ENCODE data around the gene TCN2. TPM values are rescaled to one million over a fixed set of nuclear protein-coding genes. Genes with fewer than 3 reads are reported as not detected.
"Not testable (repeated sequence)": the region's sequence is repeated elsewhere in the genome, so short reads cannot be mapped to it uniquely, and the experiment has no call there.

The TCN2 gene
- total RNA-seq, 1 donor = 8.7 TPM

DNA sequence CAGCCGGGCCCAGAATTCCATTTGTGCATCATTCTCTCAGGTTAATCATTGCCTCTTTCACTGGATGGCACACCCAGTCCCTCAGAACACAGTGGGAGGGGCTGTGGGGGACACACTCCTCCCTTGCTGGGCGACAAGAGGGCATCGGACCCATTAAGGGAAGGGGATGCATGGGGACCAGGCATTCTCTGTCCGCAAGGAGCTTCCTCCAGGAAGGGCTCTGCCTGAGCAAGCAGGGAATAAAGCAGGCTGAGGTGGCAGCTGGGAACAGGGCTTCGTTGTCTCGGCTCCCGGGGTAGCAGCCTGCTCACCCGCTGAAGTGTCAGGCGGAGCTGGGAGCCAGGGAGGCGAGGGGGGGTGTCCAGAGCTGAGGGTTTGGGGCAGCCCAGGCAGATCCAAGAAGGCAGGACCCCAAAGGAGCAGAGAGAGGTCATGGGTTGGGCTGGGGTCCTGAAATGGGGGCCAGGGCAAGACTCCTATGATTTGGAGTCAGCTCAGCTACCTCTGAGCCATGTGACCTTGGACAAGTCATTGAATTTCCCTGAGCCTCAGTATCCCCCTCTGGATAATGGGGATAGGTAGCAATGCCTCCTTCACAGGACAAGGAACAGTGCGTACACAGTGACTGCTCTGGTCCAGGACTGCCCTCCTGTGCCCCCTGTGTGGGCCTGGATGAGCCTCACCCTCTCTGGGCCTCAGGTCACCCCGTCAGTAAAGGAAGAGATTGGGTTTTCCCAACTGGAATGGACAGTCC lies 34.0 kb upstream of the TCN2 start:
- Histone ChIP-seq H3K9me3 (ENCODE audit: low read depth, low read length) (no peaks in the 10 kb centered on the region), H3K4me3 (ENCODE audit: low read length) (no peak overlapping the region), H3K27me3 (ENCODE audit: insufficient read depth, low read length) (no peaks in the 10 kb centered on the region), H3K4me1 (ENCODE audit: insufficient read depth, low read length) (no peaks in the 10 kb centered on the region)

DNA sequence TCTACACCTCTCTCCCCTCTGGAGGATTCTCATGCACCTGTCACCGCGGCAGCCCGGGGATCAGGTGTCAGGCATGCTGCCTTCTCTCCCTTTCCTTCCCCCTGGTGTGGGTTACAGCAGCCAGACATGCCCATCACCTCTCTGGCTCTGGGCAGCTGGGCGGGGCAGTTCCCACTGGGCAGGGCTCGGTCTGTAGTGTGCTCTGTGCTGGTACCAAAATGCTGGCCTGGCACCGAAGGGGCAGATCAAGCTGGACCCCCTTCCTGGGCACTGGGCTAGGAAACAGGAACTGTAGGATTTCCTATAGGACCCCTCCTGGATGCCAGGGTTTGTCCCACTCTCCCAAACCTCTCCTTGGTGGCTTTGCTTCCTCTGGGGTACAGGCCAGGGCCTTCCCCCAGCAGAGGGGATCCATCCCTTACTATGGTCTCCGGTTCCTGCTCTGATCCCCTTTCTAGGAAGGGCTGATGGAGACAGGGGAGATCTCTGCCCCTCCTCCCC lies 33.3 kb upstream of the TCN2 start:
- H3K4me3 ChIP-seq (ENCODE audit: low read length) = no peak overlapping the region
- H3K4me1 ChIP-seq (ENCODE audit: insufficient read depth, low read length) = no peaks in the 10 kb centered on the region
- no peaks in the 10 kb centered on the region for H3K27me3 ChIP-seq (ENCODE audit: insufficient read depth, low read length)
- no peaks in the 10 kb centered on the region for H3K9me3 ChIP-seq (ENCODE audit: low read depth, low read length)

DNA sequence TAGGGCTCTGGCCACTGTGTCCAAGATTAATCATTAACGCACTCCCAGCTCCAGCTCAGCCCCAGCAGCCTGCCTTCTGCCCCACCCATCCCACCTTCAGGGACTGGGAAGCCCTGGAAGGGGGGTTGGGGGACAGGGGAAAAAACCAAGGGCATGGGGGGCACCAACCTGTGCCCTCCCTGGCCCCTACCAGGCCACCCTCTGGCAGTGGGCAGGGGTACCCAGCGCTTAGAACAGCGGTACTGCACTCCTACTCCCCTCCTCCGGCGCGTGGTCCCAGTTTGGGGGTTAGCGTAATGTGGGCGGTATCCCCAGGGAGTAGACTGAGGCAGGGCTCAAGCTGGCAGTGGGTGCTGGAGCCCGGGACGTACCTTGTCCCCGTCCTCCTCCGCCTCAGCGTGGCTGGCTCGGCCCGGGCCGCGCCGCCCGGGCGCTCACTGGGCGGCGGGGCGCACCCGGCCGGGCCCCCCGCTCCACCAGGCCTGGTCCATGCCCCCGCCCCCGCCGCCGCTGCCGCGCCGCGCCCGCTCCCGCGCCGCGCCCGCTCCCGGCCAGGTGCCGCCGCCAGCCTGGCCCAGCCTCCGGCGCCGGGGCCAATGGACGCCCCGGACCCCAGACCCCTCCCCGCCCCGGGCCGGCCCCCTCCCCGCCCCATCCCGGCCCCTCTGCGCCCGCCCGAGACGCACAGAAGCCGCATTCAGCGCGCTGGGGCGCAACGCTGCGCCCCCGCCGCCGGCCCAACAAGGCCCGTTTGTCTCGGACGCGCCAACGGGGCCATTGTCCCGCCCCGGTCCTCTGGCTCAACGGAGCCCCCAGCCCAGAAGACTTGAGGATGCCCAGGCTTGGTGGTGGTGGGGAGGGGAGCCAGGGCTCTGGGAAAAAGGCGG lies 32.6 kb upstream of the TCN2 start, which contains the start of gene GAL3ST1:
TSS of gene GAL3ST1 (minus strand) at position 571 of the 887 bp plus-strand sequence. CDS start 17,273 bp downstream, outside the sequence.
- Histone ChIP-seq H3K9me3 (ENCODE audit: low read depth, low read length) (no peaks in the 10 kb centered on the region), H3K27me3 (ENCODE audit: insufficient read depth, low read length) (no peaks in the 10 kb centered on the region), H3K4me3 (ENCODE audit: low read length) (no peak within 1 kb of the TSS), H3K4me1 (ENCODE audit: insufficient read depth, low read length) (no peaks in the 10 kb centered on the region)

DNA sequence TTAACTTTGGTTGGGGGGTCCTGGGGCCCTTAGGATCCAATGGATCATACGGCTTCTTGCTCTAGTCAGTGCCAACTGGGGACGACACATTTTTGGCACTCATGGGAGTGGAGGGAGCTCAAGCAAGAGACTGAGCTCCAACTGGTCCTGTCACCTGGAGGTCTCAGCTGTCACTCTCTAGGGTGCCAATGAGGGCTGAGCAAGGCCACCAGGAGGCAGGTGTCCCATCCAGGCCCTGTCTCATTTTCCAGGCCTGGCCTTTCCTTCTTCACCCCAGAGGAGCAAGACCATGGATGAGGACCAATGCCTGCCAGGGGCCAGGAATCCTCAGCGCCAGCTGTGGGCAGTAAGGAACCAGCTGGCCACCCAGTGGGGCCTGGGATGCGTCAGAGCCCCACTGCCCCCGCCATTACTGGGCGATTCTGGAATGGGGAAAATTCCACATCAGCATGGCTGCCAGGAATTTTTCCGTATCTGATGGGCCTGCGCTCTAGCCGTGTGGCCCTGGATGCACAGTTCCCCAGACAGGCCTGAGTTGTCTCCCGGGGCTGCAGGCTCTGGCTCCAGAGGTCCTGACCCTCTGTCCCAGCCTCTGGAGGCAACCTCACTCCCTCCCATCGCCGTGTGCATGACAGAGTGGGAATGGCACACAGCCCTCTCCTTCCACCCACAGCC lies 31.8 kb upstream of the TCN2 start:
- Histone ChIP-seq H3K27me3 (ENCODE audit: insufficient read depth, low read length) (no peaks in the 10 kb centered on the region), H3K9me3 (ENCODE audit: low read depth, low read length) (no peaks in the 10 kb centered on the region), H3K4me1 (ENCODE audit: insufficient read depth, low read length) (no peaks in the 10 kb centered on the region), H3K4me3 (ENCODE audit: low read length) (no peak overlapping the region)

DNA sequence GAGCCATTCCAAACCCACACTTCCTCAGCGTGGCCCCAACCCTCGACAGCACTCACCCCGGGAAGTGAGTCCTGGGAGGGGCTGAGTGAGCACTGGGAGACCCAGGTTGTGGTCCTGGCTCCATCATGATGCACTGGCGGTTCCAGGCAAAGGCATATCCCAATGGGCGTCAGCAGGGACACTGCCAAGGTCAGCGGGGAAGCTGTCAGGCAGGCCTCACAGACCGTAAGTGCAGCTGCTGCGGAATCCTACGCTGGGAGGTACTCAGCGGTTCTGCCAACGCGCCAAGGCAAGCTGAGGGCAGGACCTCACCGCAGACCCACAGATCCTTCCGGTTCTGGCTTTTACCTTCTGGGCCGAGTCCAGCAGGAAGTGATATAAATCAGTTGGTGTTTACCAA lies 31.1 kb upstream of the TCN2 start:
- Histone ChIP-seq H3K9me3 (ENCODE audit: low read depth, low read length) (no peaks in the 10 kb centered on the region), H3K4me1 (ENCODE audit: insufficient read depth, low read length) (no peaks in the 10 kb centered on the region), H3K4me3 (ENCODE audit: low read length) (no peak overlapping the region), H3K27me3 (ENCODE audit: insufficient read depth, low read length) (no peaks in the 10 kb centered on the region)

DNA sequence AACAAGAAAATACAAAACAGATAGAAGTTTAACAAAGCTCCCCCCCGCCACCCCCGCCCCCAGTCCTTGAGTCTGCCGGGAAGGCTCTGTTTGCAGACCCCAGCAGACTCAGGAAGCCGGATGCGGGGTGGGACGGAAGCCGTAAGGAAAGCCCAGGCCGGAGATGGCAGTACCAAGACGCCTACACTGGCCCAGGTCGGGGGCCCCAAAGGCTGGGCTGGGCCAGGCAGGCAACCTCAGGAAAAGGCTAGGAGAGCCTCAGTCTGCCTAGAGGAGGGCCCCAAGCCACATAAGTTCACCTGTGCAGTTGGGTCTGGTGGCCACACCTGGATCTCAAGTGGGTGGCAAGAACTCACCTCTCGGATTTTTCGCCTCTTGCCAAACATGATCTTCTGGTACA lies 28.5 kb upstream of the TCN2 start:
- Histone ChIP-seq H3K4me3 (ENCODE audit: low read length) (no peak overlapping the region), H3K4me1 (ENCODE audit: insufficient read depth, low read length) (no peaks in the 10 kb centered on the region), H3K9me3 (ENCODE audit: low read depth, low read length) (no peaks in the 10 kb centered on the region), H3K27me3 (ENCODE audit: insufficient read depth, low read length) (no peaks in the 10 kb centered on the region)

DNA sequence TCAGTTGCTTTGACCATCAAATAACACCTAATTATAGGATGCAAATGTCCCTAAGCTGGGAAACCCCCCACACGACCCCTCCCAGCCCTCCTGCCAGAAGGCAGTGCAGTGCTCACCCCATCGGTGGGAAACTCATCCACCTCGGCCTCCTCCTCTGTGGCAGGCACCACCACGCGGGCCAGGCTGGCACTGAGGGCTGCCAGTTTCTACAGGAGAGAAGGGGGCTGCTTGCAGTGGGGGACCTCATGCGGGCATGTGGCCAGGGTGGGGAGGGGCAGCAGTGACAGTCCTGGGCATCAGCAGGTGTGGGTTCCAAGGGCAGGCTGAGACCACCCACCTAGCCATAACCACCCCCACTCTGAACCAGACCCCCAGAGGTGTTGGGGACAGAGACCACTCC lies 26.1 kb upstream of the TCN2 start:
- Histone ChIP-seq H3K9me3 (ENCODE audit: low read depth, low read length) (no peaks in the 10 kb centered on the region), H3K27me3 (ENCODE audit: insufficient read depth, low read length) (no peaks in the 10 kb centered on the region), H3K4me1 (ENCODE audit: insufficient read depth, low read length) (no peaks in the 10 kb centered on the region), H3K4me3 (ENCODE audit: low read length) (no peak overlapping the region)

DNA sequence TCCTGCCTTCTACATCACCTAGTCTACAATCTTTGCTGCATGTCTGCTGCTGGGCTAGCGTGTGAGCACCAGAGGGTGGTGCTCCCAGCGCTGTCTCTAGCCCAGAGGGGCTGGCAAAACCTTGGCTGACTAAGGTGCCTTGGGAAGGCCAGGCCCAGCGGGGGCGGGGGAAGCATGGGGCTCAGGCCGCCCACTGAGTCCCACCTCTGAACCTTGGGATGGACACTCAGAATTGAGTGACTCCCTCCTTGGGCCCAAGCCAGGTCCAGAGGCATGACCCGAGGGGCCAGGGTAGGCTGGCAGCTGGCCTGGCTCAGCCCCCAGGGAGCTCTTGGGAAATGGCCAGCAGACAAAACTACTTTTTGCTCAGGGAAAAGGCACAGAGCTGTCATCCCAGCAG lies 24.9 kb upstream of the TCN2 start:
- no peaks in the 10 kb centered on the region for H3K4me1 ChIP-seq (ENCODE audit: insufficient read depth, low read length)
- no peaks in the 10 kb centered on the region for H3K27me3 ChIP-seq (ENCODE audit: insufficient read depth, low read length)
- H3K9me3 ChIP-seq (ENCODE audit: low read depth, low read length) = no peaks in the 10 kb centered on the region
- H3K4me3 ChIP-seq (ENCODE audit: low read length) = no peak overlapping the region

DNA sequence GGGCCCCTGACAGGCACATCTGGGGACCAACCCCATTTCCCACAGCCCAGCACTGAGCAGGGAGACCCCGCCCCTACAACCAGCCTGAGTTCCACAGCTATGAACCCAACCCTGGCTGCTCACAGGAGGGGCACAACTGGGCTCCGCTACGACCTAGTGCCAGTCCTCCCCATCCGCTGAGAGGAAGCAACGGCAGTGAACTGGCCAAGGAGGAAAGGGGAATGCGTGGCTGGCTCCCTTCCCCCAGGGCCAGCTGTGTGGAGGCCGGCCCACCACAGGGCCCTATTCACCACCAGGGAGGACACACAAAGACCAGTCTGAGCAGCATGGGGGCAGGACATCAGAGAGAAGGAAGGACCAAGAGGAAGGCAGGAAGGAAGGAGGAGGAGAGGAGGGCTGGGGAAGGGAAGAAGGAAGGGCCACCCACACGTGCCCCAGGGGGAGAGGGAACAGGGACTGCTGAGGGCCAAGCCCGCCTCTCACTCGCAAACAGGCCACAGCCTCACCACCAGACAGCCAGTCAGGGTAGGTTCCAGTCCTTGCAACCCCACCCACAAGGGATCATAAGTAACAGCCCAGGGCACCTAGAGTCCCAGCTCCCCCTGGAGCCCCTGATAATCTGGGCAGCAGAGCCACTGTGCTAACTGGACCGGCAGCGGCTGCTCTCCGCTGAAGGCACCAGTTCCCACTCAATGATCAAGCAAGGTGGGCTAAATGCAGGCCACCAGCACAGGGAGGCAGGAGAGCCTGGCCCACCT lies 24.0 kb upstream of the TCN2 start:
- no peaks in the 10 kb centered on the region for H3K9me3 ChIP-seq (ENCODE audit: low read depth, low read length)
- no peaks in the 10 kb centered on the region for H3K27me3 ChIP-seq (ENCODE audit: insufficient read depth, low read length)
- H3K4me3 ChIP-seq (ENCODE audit: low read length) = no peak overlapping the region
- H3K4me1 ChIP-seq (ENCODE audit: insufficient read depth, low read length) = no peaks in the 10 kb centered on the region

DNA sequence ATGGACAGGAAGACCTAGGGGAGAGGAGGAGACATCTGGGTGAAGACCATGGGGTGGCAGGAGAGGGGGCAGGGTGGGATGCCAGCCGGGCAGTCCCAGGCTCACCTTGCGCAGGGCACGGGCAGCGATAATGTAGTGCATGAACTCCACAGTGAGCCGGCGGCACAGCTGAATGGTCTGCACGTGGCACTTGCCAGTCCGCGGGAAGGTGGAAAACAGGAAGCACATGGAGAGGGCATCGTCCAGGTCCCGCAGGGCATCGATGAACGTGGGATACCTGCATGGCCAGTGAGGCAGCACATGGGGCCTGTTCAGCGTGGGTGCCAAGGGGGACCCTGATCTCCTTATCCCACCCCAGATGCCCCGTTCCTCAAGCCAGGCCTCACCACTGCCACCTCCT lies 22.5 kb upstream of the TCN2 start:
- H3K27me3 ChIP-seq (ENCODE audit: insufficient read depth, low read length) = no peaks in the 10 kb centered on the region
- no peak overlapping the region for H3K4me3 ChIP-seq (ENCODE audit: low read length)
- H3K9me3 ChIP-seq (ENCODE audit: low read depth, low read length) = no peaks in the 10 kb centered on the region
- H3K4me1 ChIP-seq (ENCODE audit: insufficient read depth, low read length) = no peaks in the 10 kb centered on the region

DNA sequence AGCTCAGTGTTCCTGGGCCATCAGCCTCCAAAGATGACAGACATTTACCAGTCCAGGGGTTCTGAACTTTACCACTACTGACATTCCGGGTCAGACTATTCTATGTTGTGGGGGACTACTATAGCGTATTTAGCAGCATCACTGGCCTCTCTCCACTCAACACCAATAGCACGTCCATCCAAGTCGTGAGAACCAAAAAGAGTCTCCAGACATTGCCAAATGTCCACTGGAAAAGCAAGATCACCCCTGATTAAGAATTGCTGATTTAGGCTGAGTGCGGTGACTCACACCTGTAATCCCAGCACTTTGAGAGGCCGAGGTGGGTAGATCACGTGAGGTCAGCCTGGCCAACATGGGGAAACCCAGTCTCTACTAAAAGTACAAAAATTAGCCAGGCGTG lies 20.6 kb upstream of the TCN2 start:
- Histone ChIP-seq H3K4me1 (ENCODE audit: insufficient read depth, low read length) (peaks cover 10% of the 10 kb centered on the region), H3K27me3 (ENCODE audit: insufficient read depth, low read length) (no peaks in the 10 kb centered on the region), H3K9me3 (ENCODE audit: low read depth, low read length) (no peaks in the 10 kb centered on the region), H3K4me3 (ENCODE audit: low read length) (no peak overlapping the region)

DNA sequence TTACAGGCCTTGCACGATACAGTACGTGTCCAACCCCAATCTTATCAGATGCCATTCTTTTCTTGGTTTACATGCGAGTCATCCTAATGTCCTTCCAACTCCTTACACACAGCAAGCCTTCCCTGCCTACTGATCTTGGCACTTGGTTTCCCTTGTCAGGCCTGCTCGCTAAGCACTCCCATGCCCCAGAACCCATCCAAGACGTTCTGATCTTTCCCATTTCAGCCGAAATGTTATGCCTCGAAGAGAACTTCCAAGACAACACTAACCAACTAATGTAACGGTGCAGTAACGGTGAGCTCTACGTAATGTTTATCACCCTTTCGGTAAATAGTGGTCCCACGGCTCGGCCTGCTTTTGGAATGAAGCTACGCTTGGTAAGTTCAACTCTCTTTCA lies 15.8 kb upstream of the TCN2 start:
- Histone ChIP-seq H3K9me3 (ENCODE audit: low read depth, low read length) (no peaks in the 10 kb centered on the region), H3K4me1 (ENCODE audit: insufficient read depth, low read length) (peaks cover 15% of the 10 kb centered on the region), H3K4me3 (ENCODE audit: low read length) (peak overlapping the region; percentile 60), H3K27me3 (ENCODE audit: insufficient read depth, low read length) (no peaks in the 10 kb centered on the region)

DNA sequence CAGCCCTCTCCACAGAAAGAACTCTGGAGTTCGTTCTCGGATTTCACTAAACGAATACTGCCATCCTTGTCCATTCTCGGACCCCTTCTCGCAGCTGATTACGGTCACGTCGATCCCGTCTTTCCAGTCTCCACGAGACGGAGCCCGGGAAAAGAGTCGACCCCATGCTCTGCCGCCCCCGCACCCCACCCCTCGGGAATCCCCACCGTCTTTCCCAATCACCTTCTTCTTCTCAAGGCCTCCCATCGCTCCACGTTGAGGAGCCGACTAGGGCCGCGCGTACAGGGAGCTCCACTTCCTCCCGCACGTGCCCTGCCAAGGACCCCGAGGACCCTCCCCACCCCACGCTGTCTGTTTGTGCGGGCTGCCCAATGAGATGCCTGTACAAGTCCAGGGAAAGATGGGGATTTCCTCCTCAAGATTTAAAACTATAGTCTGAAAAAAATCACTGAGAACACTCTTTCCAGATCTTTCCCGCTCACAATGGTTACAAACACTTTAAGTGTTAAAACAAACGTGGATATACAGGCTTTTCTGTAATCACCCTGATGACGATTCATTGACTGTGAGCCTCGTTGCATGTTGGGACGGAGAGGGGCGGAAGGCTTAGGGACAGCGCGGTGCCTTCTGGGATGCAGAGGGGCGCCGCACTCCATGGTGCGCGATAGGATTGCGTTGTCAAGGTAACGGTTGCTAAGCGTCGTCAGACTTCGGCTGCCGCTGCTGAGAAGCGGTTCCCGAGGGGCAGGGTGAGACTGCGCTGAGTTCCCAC lies 15.2 kb upstream of the TCN2 start, which contains the start of gene PES1:
TSS of gene PES1 (minus strand) at position 323 of the 772 bp plus-strand sequence. CDS start at position 246, 77 bp downstream.
- Histone ChIP-seq H3K4me1 (ENCODE audit: insufficient read depth, low read length) (peaks cover 15% of the 10 kb centered on the region), H3K4me3 (ENCODE audit: low read length) (peak within 1 kb of the TSS; percentile 60), H3K9me3 (ENCODE audit: low read depth, low read length) (no peaks in the 10 kb centered on the region), H3K27me3 (ENCODE audit: insufficient read depth, low read length) (no peaks in the 10 kb centered on the region)

DNA sequence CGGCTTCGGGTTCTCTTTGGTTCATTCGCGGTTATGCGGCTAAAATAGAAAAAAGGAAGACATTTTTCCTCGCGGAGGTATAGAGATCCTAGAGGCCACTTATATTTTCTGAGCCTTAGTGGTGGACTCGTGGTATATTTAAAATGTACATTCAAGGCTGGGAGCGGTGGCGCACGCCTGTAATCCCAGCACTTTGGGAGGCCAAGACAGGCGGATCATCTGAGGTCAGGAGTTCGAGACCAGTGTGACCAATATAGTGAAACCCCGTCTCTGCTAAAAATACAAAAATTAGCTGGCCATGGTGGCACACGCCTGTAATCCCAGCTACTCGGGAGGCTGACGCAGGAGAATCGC lies 14.6 kb upstream of the TCN2 start:
- H3K27me3 ChIP-seq (ENCODE audit: insufficient read depth, low read length); H3K9me3 ChIP-seq (ENCODE audit: low read depth, low read length); H3K4me3 ChIP-seq (ENCODE audit: low read length): not testable (repeated sequence)
- peaks cover 15% of the 10 kb centered on the region for H3K4me1 ChIP-seq (ENCODE audit: insufficient read depth, low read length)
